CD14-positive monocyte (primary cell): ENCODE data around the gene BCDIN3D. TPM values are rescaled to one million over a fixed set of nuclear protein-coding genes. Genes with fewer than 3 reads are reported as not detected.

Source experiments
- DNase-seq, 3 donors: peaks; one replicate each; pipeline ENCODE4 v3.0.0-alpha.2; 2011 to 2022
- H2AFZ ChIP-seq: 2 replicates; pipeline ENCODE4 v1.6.0; 2012; ENCODE audit warnings: mild to moderate bottlenecking, low read depth, low read length, inconsistent platforms; ENCODE audit not compliant: insufficient read depth, poor library complexity, severe bottlenecking
- H3K27ac ChIP-seq, 2 donors: 1 replicate in 1 of 2; 2 replicates in 1 of 2; pipeline ENCODE4 v1.5.1; 2012 to 2013; ENCODE audit warnings: low read length in 2 of 2, control low read depth in 1 of 2, inconsistent platforms in 1 of 2, low read depth in 1 of 2, mild to moderate bottlenecking in 1 of 2
- H3K27me3 ChIP-seq, 2 donors: one replicate each; pipeline versions ENCODE4 v1.6.0 to v1.6.1; 2011 to 2013; ENCODE audit warnings: low read length in 2 of 2; ENCODE audit not compliant: control insufficient read depth in 2 of 2, insufficient read depth in 2 of 2
- H3K36me3 ChIP-seq, 2 donors: replicated peaks in 1 of 2; 1 replicate in 1 of 2; 2 replicates in 1 of 2; pipeline versions ENCODE4 v1.5.1 to v1.6.1; 2012 to 2013; ENCODE audit warnings: low read length in 2 of 2, control low read depth in 1 of 2, inconsistent platforms in 1 of 2, mild to moderate bottlenecking in 1 of 2; ENCODE audit not compliant: insufficient read depth in 2 of 2, control insufficient read depth in 1 of 2
- H3K4me1 ChIP-seq, 2 donors: 1 replicate in 1 of 2; 2 replicates in 1 of 2; pipeline versions ENCODE4 v1.5.1 to v1.6.1; 2012 to 2013; ENCODE audit warnings: low read length in 2 of 2, control low read depth in 1 of 2, inconsistent platforms in 1 of 2, mild to moderate bottlenecking in 1 of 2, moderate library complexity in 1 of 2; ENCODE audit not compliant: insufficient read depth in 2 of 2, control insufficient read depth in 1 of 2
- H3K4me2 ChIP-seq: replicated peaks from 2 replicates; pipeline ENCODE3; 2012; ENCODE audit warnings: low read length, moderate library complexity, mild to moderate bottlenecking; ENCODE audit not compliant: poor library complexity, severe bottlenecking; ENCODE audit errors: extremely low read depth
- H3K4me3 ChIP-seq, 3 experiments: fragments of 200-600 bp in 1 of 3; sonication (generic) in 1 of 3; replicated peaks in 1 of 3; 1 replicate in 2 of 3; 2 replicates in 1 of 3; pipeline ENCODE4 v1.5.1; 2011 to 2013; ENCODE audit warnings: low read length in 3 of 3, mild to moderate bottlenecking in 3 of 3, control low read depth in 2 of 3, low read depth in 2 of 3, inconsistent platforms in 1 of 3, moderate library complexity in 1 of 3
- H3K79me2 ChIP-seq: 2 replicates; pipeline ENCODE4 v1.6.0; 2012; ENCODE audit warnings: mild to moderate bottlenecking, control low read depth, inconsistent platforms, low read length, moderate library complexity; ENCODE audit not compliant: insufficient read depth
- H3K9ac ChIP-seq: 2 replicates; pipeline ENCODE4 v1.6.0; 2017; ENCODE audit warnings: low read length, mild to moderate bottlenecking; ENCODE audit not compliant: insufficient read depth, poor library complexity, severe bottlenecking
- H3K9me3 ChIP-seq, 2 donors: replicated peaks in 1 of 2; 1 replicate in 1 of 2; 2 replicates in 1 of 2; pipeline versions ENCODE4 v1.5.1 to v1.6.1; 2012 to 2013; ENCODE audit warnings: low read length in 2 of 2, control low read depth in 1 of 2; ENCODE audit not compliant: control insufficient read depth in 1 of 2, insufficient read depth in 1 of 2
- H4K20me1 ChIP-seq: 2 replicates; pipeline ENCODE4 v1.6.0; 2012; ENCODE audit warnings: mild to moderate bottlenecking, low read length, control low read depth, moderate library complexity; ENCODE audit not compliant: insufficient read depth
- H3K27ac Mint-ChIP-seq, 7 donors: one replicate each; pipeline ENCODE4 v1.8.0; 2020; ENCODE audit warnings: mild to moderate bottlenecking in 7 of 7, mixed read lengths in 7 of 7, moderate library complexity in 6 of 7, inconsistent platforms in 2 of 7
- H3K27me3 Mint-ChIP-seq, 3 donors: one replicate each; pipeline ENCODE4 v1.8.0; 2021 to 2022; ENCODE audit warnings: low read depth in 3 of 3, mild to moderate bottlenecking in 3 of 3, mixed read lengths in 3 of 3, moderate library complexity in 3 of 3, inconsistent platforms in 1 of 3
- H3K36me3 Mint-ChIP-seq, 2 donors: one replicate each; pipeline ENCODE4 v1.8.0; 2020; ENCODE audit warnings: mixed read lengths in 2 of 2, inconsistent platforms in 1 of 2, mild to moderate bottlenecking in 1 of 2
- H3K4me1 Mint-ChIP-seq: one replicate; pipeline ENCODE4 v1.8.0; 2020; ENCODE audit warnings: mild to moderate bottlenecking, mixed read lengths
- H3K4me3 Mint-ChIP-seq, 2 donors: one replicate each; pipeline ENCODE4 v1.8.0; 2020; ENCODE audit warnings: mild to moderate bottlenecking in 2 of 2, mixed read lengths in 2 of 2, moderate library complexity in 1 of 2
- H3K9me3 Mint-ChIP-seq, 7 donors: one replicate each; pipeline ENCODE4 v1.8.0; 2020 to 2022; ENCODE audit warnings: mixed read lengths in 7 of 7, mild to moderate bottlenecking in 6 of 7, moderate library complexity in 6 of 7, inconsistent platforms in 2 of 7
- WGBS: methylation state at CpG from one replicate; pipeline ENCODE4 v1.1.5; 2013; ENCODE audit warnings: missing lambda C conversion rate; ENCODE audit not compliant: insufficient coverage; 5-methylcytosine and 5-hydroxymethylcytosine counted together
- intact Hi-C, 2 donors: fragments of 100-400 bp; cut with micrococcal nuclease; formaldehyde crosslinking; loops; one replicate each; pipeline versions ENCODE4 v1.15.0 to v1.15.1; 2023
- polyA plus RNA-seq, 3 donors: library from polyadenylated mRNA; depleted of rRNA in 1 of 3; unstranded in 2 of 3; stranded (reverse) in 1 of 3; fragments of 300-500 nt in 2 of 3; fragments of >200 nt in 1 of 3; fragmentation: Illumina TruSeq in 2 of 3; gene quantifications; 1 replicate in 2 of 3; 2 replicates in 1 of 3; pipeline ENCODE4 v1.2.3, GENCODE V29; 2012 to 2021
- TF ChIP-seq, protein P1 (sequence below): fragments of 200-600 bp; IDR thresholded peaks from one replicate; pipeline ENCODE4 v1.8.0; 2022; ENCODE audit warnings: antibody characterized with exemption, mild to moderate bottlenecking

Gene BCDIN3D
- polyA plus RNA-seq, 3 donors, result 0.71 to 1.2 (median 1.0) TPM

DNA sequence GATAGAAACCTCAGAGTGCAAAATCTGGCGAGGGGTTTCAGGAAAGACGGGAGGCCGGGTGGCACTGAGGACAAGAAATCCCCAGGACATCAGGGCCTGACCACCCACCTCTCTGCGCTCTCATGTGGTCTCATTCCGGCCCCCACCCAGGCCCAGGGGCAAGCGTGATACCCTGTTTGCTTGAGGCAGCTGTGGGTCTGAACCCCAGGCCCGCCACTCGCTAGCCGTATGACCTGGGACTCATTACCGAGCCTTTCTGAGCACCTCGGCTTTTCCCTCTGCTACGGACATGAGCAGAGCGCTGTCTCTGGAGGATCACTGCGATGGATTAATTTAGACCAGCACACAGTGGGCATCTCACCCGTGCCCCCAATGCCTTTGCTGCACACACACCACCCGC lies 25.5 kb upstream of the BCDIN3D start:
- Histone ChIP-seq H3K4me1 (no peaks in the 10 kb centered on the region), H3K4me2 (no peak overlapping the region)
- intact Hi-C loops, result no loop called here

DNA sequence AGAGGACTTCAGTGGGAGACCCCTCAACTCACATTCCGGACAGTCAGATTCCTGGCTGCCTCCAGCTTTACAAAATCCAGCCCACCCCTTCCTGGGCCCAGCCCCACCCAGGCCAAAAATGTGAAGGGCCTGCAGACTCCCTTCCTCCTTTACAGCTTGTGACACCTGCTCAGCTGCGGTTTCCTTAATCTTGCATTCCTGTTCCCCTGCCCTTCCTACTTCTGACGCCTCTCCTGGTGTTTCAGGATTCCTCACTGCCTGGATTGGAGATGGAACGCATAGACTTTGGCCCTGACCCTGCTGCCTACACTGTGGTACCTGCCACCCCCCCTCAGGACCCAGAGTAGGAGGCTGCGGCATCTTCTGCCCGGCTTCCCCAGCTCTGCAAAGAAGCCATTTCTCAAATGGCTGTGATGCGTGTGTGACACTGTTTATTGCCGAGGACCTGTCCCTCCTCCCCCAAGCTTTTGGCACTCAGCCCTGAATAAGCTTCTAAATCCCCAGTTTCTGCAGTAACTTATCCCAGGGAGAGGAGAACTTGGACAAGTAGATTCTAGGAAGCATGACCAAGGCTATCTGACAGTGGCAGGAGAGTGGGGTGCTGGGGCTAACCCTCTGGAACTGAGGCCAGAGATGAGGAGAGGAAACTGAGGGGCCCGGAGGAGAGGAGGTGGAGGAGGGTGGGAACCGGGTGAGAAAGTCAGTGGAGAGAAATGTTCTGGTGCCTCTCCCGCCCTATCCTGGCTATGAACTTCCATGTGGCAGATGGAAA lies 24.9 kb upstream of the BCDIN3D start:
- no peaks in the 10 kb centered on the region for H3K4me1 Mint-ChIP-seq
- H3K27ac Mint-ChIP-seq, result peak overlapping the region in 1 of 7 donors; percentile 27
- Histone ChIP-seq H3K4me2 (no peak overlapping the region), H4K20me1 (no peaks in the 10 kb centered on the region), H3K9ac (no peak overlapping the region), H3K79me2 (no peaks in the 10 kb centered on the region), H3K27me3 (no peaks in the 10 kb centered on the region), H3K4me1 (no peaks in the 10 kb centered on the region), H3K4me3 (no peak overlapping the region), H3K9me3 (no peaks in the 10 kb centered on the region), H2AFZ (no peak overlapping the region), H3K36me3 (no peaks in the 10 kb centered on the region), H3K27ac (no peak overlapping the region)
- intact Hi-C loops, result no loop called here
- 54% methylated on average over 3 of the region's 11 CpGs for WGBS
- DNase-seq, result no peak
- peak overlapping the region in 1 of 2 donors; percentile 5 for H3K4me3 Mint-ChIP-seq
- TF ChIP-seq, protein P1, sequence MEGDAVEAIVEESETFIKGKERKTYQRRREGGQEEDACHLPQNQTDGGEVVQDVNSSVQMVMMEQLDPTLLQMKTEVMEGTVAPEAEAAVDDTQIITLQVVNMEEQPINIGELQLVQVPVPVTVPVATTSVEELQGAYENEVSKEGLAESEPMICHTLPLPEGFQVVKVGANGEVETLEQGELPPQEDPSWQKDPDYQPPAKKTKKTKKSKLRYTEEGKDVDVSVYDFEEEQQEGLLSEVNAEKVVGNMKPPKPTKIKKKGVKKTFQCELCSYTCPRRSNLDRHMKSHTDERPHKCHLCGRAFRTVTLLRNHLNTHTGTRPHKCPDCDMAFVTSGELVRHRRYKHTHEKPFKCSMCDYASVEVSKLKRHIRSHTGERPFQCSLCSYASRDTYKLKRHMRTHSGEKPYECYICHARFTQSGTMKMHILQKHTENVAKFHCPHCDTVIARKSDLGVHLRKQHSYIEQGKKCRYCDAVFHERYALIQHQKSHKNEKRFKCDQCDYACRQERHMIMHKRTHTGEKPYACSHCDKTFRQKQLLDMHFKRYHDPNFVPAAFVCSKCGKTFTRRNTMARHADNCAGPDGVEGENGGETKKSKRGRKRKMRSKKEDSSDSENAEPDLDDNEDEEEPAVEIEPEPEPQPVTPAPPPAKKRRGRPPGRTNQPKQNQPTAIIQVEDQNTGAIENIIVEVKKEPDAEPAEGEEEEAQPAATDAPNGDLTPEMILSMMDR, result no peak
- peaks cover 0 to 3% (median 0%) of the 10 kb centered on the region in 7 donors for H3K9me3 Mint-ChIP-seq
- H3K27me3 Mint-ChIP-seq, result peaks cover 9 to 30% (median 21%) of the 10 kb centered on the region in 3 donors
- H3K36me3 Mint-ChIP-seq, result no peaks in the 10 kb centered on the region

More for the DNA sequence above, 25.5 kb upstream of the BCDIN3D start:
- H2AFZ ChIP-seq, result no peak overlapping the region
- TF ChIP-seq, protein P1, result no peak
- no peak overlapping the region for H3K4me3 ChIP-seq
- H3K9me3 Mint-ChIP-seq, result peaks cover 0 to 3% (median 0%) of the 10 kb centered on the region in 7 donors
- no peak for DNase-seq
- no peak overlapping the region for H3K9ac ChIP-seq
- H3K9me3 ChIP-seq, result no peaks in the 10 kb centered on the region
- H3K79me2 ChIP-seq, result no peaks in the 10 kb centered on the region
- H3K4me3 Mint-ChIP-seq, result no peak overlapping the region
- no peaks in the 10 kb centered on the region for H3K27me3 ChIP-seq
- H3K36me3 ChIP-seq, result no peaks in the 10 kb centered on the region
- H3K27ac Mint-ChIP-seq, result no peak overlapping the region
- no peaks in the 10 kb centered on the region for H3K4me1 Mint-ChIP-seq
- no peaks in the 10 kb centered on the region for H3K36me3 Mint-ChIP-seq
- H3K27ac ChIP-seq, result no peak overlapping the region
- H3K27me3 Mint-ChIP-seq, result peaks cover 9 to 30% (median 21%) of the 10 kb centered on the region in 3 donors
- H4K20me1 ChIP-seq, result no peaks in the 10 kb centered on the region
- WGBS, result 94% methylated on average over 13 of the region's 16 CpGs
